GM12801 (cell line): ENCODE data around the gene TAF4.

ENCODE experiments used
- TF ChIP-seq, protein P1 (sequence below): IDR thresholded peaks from one replicate; pipeline ENCODE4 v1.5.1; 2011; ENCODE audit warnings: control low read depth; ENCODE audit not compliant: insufficient read length; ENCODE audit errors: extremely low read depth

Gene TAF4

DNA sequence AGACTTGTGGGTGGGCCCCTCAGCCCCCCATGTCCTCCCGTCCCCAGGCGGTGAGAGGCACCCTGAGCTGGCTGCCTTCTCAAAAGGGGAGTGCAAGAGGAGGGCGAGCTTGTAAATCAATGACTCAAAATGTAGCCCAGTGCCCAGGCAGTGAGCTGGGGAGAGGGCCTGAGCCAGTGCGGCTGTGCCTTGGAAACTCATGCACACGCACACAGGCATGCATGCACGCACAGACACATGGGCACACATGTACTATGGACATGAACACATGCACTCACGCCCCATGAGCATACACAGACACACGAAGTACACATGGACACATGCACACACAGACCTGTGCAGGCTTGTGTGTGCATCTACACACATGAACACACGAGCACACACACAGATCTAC is 133.5 kb downstream of the TAF4 start:
- TF ChIP-seq, protein P1, sequence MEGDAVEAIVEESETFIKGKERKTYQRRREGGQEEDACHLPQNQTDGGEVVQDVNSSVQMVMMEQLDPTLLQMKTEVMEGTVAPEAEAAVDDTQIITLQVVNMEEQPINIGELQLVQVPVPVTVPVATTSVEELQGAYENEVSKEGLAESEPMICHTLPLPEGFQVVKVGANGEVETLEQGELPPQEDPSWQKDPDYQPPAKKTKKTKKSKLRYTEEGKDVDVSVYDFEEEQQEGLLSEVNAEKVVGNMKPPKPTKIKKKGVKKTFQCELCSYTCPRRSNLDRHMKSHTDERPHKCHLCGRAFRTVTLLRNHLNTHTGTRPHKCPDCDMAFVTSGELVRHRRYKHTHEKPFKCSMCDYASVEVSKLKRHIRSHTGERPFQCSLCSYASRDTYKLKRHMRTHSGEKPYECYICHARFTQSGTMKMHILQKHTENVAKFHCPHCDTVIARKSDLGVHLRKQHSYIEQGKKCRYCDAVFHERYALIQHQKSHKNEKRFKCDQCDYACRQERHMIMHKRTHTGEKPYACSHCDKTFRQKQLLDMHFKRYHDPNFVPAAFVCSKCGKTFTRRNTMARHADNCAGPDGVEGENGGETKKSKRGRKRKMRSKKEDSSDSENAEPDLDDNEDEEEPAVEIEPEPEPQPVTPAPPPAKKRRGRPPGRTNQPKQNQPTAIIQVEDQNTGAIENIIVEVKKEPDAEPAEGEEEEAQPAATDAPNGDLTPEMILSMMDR, result no peak

- TF ChIP-seq, protein P1, result no peak
These were observed 134.0 kb downstream of the TAF4 start for GRCh38 chr20:61931476-61932198.

GRCh38 chr20:61930776-61931475 is 134.8 kb downstream of the TAF4 start:
- TF ChIP-seq, protein P1, result no peak

GRCh38 chr20:61929971-61930666 is 135.6 kb downstream of the TAF4 start:
- TF ChIP-seq, protein P1, result no peak

DNA sequence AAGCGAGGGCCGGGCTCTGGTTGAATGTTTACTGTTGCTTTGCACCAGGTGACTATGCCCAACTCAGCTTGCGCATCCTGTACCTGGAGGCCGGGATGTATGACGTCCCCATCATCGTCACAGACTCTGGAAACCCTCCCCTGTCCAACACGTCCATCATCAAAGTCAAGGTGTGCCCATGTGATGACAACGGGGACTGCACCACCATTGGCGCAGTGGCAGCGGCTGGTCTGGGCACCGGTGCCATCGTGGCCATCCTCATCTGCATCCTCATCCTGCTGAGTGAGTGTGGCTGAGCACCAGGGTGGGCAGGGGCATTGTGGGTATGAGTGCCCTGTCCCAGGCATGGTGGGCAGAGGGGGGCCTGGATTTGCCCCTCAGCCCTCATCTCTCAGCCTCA is 136.1 kb downstream of the TAF4 start:
- TF ChIP-seq, protein P1, result no peak

DNA sequence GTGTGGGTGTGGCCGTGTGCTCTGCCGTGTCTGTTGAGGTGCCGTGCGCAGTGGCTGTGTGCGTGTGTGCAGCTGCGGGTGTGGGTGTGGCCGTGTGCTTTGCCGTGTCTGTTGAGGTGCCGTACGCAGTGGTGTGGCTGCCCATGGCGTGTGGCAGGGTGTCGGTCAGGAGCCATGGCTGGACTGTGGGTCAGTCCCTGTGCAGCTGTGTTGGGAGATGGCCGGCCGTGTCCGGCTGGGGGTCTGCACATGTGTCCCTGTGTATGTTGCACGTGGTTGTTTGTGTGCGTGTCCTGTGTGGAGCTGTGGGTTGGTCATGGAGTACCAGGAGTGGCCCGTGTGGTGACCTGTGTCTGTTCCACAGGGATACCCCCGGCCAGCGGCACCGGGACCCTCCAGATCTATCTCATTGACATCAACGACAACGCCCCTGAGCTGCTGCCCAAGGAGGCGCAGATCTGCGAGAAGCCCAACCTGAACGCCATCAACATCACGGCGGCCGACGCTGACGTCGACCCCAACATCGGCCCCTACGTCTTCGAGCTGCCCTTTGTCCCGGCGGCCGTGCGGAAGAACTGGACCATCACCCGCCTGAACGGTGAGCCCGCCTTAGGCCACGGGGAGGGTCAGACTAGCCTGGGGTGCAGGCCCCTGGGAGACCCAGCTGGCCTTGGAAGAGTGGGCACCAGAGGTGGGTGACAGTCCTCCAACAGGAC is 137.7 kb downstream of the TAF4 start:
- TF ChIP-seq, protein P1, result no peak
